Stromal cell of bone marrow (primary cell): ENCODE results near the gene S100A5.

Experiments used
- DNase-seq: peaks from one replicate; pipeline ENCODE4 v3.0.0-alpha.2; 2012; ENCODE audit warnings: low read depth

S100A5 gene

GRCh38 chr1:153547560-153548551, 7.1 kb upstream of the S100A5 start:
- DNase-seq: no peak

DNA sequence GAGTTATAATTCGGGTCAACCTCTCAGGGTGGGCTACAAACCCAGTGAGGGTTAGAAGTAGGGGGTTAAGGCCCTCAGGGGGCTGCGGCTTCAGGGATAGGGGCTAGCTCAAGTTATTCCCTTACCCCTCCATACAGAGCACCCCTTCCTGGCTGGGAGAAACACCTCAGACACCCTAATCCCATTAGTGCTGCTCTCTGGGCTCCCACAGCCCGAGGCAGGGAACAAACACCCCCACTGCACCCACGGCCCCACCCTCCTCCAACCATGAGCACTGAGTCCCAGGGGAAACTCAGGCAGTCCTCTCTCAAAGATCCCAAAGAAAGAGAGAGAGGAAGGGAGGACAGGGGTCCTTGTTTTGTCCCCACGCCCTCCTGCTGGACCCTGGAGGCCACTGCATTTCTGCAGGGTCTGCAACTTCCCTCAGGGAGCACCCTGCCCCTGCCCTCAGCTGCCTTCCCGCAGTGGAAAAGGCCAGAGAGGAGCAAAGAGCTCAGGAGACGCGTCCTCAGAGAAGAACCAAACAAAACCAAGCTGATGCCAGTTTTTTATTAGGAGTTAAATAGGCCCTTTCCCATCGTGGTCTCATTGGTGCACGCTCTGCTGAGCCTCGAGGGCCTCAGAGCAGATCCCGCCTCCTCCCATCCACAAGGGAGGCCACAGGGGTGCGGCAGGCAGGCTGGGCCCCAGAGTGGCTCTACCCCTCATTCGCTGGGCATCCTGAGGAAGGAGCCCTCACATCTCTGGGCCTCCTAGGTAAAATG, 6.2 kb upstream of the S100A5 start:
- DNase-seq: no peak

GRCh38 chr1:153546371-153546770, 5.6 kb upstream of the S100A5 start:
- no peak for DNase-seq

DNA sequence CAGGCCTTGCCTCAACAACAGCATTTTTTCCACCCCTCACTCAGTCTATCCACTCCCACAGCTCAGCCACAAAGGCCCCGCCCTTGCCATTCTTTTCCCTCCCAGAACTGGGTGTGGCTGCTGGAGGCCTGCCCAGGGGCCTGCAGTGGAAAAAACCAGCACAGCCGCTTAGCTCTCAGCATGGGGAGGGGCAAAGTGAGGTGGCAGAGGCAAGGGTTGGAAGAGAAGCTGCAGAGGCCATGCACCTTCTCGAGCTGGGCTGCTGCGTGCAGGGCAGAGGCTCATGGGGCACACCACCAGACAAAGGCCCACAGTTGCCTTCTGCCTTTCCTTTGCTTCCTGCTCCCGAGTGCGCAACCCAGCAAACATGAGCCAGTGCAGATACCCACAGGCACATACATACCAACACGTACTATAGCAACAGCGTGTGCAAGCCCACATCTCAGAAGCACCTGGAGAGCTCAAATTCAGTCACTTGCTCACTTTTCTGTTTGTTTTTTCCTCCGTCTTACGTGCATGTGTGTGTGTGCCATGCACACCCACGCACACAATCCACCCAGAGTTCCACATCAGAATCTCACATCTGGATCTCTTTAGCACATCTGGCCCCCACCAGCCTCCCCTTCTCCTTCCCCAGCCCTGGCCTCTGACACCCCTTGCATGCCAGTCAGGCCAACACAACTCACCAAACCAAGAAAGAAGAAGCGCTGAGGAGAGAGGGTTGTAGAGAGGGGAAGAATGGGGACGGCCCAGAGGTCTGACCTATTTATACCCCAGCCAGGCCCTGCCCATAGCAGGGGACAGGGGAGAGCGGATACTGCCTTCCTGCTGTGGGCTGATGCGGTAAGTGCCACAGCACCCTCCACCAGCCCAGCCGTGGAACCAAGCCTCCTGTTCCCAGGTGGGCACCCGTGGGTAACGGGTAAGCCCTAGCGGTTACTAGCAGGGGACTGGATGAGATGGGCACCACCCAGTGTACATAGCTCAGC, 4.6 kb upstream of the S100A5 start, which contains the start of gene S100A4:
Gene S100A4 (minus strand): TSS at position 740 of the 989 bp plus-strand sequence. CDS start 1,012 bp downstream, outside the sequence.
- peak; percentile 91 for DNase-seq

DNA sequence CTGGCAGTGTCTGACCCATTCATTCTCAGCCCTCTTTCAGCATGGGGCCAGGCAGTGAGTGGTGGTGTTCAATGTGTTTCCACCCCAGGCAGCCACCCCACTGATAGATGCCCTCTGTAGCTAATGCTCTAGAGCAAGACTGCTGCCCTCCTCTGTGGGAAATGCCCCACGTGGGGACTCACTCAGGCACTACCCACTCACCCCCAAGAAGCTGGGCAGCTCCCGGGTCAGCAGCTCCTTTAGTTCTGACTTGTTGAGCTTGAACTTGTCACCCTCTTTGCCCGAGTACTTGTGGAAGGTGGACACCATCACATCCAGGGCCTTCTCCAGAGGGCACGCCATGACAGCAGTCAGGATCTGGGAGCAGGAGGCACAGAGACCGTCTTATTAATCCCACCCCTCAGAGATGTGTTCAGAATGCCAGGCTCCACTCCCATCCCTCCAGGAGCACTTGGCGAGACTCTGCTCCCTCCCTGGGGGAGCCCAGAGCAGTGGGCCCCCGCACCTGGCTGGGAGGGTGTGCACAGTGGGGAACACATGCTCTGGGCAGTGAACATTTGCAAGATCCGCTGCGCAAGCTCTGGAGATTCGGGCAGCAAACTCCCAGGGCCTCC, 3.8 kb upstream of the S100A5 start:
- DNase-seq: no peak

DNA sequence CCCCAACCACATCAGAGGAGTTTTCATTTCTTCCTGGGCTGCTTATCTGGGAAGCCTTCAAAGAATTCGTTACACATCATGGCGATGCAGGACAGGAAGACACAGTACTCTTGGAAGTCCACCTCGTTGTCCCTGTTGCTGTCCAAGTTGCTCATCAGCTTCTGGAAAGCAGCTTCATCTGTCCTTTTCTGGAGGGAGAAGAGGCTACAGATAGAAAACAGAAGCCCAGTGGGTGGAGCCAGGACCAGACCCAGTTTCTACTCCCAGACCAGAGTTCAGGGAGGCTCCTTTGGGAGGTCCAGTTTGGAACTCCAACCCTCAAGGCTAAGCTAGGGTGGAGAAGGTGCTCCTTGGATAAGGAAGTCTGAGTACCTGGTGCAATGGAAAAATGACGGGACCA, 3.0 kb upstream of the S100A5 start:
- no peak for DNase-seq

DNA sequence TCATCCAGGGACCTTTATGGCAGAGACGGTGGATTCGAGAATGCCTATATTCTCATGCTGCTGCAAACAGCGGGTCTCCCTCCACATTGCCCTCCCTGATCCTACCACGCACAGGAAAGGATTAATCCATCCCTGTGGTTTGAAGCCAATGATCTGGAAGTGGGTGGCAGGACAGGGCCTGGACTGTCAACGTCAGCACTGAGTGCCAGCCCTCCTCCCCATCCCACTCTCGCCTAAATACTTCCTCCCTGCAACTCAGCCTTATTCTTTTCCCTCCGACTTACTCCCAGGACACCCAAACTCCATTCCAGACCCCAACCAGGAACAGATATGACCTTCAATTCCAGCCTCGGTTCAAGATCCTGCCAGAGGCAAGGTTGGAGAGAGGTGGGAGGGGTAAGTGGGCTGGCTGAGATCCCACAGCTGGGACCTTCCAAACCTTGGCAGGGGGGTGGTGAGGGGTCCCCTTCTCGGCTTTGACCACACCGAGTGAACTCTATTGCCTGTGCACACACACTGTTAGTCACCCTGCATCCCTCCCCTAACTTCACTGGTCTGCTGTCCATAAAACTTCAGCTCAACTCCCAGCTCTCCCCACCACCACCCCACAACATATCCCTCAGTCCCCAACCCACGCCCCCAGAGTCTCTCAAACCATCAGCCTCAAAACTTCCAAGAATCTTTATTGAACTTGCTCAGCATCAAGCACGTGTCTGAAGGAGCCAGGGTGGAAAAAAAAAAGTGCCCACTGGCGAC, 2.4 kb upstream of the S100A5 start:
- DNase-seq: no peak

DNA sequence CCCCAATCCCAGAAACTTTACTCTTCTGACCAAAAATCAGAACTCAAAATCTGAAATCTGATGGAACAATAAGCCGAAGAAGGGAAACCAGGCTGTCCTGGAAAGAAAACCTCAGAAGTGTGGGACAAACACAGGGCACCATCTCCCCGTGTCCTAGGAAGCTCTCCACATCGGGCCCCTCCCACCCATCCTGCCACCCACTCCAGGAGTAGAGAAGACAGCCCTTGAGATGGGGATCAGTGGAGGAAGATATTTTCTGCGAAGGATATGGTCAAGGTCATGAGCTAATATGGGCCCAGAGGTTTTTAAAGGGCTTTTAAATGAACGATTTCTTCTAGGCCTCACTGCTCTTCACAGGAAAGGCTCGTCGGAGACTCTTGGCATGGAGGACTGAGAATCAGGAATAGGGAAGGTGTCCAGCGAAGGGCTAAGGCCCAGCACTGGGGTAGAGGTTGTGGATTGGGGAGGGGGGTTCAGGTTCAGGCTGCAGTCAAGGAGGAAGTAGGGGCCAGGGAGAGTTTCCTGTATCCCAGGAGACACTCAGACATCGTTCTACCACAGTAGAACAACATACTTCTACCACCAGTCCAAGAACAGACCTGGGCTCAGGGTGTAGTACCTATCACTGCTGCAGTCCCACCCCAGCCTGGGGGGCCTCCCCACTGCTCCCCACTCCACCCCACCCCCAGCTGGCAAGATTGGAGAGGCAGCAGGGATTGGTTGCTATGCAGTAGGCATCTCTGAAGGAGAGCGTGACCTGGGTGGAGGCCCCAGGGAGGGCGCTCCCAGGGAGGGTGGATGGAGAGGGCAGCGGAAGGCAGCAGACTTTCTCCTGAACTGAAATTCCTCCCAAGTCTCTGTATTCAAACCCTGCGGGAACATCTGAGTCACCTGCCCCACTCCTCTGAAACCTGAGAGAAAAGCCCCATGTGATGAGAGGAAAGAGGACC, 1.2 kb upstream of the S100A5 start:
- DNase-seq: no peak

GRCh38 chr1:153539395-153540093, 1.2 kb downstream of the S100A5 start:
- no peak for DNase-seq

DNA sequence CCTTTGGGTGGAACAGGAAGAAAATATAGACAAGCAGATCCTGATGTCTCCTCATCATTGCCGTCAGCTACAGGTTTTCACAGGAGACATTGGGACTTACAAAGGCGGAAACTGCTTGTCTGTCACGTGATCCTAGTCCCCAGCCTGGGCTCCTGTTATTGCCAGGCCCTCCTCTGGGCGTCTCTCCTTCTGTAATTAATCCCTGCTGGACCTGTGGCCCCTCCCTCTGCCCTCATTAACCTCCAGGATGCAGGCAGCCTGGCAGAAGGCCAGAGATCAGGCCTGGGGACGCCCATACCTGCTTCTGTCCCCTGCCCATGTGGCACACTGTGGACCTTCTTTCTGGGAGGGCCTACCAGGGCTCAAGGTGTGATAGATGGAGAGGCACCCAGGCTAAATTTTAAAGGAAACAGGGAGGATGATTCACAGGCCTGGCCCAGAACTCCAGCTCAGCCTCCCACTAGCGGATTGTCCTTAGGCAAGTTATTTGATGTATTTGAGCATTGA, 2.4 kb downstream of the S100A5 start:
- no peak for DNase-seq

- DNase-seq: no peak
These were observed 3.4 kb downstream of the S100A5 start for GRCh38 chr1:153537376-153537730.

DNA sequence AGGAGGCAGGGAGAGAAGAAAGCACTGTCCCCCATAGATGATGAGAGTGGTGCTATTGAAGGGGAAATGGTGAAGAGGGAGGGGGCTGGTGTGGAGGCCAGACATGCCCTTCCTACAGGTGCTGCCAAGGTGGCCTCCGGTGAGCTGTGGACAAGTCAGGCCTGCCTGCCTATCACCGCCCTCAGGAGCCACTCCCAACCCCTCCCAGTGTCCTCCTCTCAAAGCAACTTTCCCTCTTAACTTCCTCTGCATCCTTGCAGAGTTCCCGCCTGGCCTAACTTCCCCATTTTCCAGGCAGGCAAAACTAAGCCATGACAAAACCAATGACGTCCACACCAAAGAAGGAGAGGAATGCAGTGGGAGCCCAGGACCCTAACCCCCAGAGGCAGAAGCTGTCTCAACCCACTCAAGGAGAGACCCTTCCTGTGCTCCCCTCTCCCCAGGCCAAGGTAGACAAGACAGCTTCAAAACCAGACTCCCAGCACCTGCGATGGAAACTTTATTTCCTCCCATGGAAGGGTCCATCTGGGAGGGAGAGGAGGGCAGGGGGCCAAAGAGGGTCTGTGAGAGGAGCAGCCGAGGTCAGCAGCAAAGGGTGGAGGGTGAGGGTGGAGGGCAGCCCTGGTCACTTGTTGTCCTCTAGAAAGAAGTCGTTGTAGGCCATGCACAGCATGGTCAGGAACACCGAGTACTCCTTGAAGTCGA, 3.9 kb downstream of the S100A5 start:
- DNase-seq: no peak

- peak; percentile 89 for DNase-seq
These were observed 4.6 kb downstream of the S100A5 start for GRCh38 chr1:153536012-153536670.

DNA sequence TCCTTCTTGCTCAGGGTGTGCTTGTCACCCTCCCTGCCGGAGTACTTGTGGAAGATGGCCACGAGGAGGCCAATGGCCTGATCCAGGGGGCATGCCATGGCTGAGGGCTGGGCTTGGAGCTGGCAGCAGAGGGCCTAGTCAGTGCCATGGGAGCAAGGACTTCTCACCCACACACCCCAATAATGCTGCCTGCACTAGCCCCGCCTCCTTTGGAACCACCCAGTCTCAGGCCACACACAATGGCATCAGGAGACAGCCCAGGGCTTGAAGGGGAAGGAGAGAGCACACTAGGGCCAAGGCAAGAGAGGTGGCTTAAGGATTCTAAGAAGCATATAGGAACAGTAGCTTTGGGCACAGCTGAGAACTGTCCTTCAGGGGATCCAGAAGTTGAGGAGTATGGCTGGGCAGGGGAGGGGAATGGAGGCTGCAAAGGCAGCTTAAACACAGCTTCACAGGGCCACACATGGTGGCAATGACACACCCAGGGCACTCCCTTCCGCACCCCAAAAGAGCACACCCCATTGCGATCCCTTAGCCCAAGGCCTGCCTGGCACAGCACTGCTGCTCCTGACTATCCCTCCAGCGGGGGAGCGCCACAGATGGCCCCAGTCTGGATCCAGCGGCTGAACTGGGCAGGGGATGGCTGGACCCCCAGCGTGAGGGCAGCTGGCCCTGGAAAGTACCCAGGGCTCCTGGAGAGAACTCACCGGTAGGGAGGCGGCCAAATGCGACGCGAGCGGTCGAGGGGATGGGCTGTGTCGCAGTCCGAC, 5.3 kb downstream of the S100A5 start, which contains the start of gene S100A6:
Gene S100A6 (minus strand): TSS at position 750 of the 770 bp plus-strand sequence. CDS start 652 bp downstream, at position 98.
- no peak for DNase-seq

- DNase-seq: no peak
These were observed 5.9 kb downstream of the S100A5 start for GRCh38 chr1:153534925-153535241.

DNA sequence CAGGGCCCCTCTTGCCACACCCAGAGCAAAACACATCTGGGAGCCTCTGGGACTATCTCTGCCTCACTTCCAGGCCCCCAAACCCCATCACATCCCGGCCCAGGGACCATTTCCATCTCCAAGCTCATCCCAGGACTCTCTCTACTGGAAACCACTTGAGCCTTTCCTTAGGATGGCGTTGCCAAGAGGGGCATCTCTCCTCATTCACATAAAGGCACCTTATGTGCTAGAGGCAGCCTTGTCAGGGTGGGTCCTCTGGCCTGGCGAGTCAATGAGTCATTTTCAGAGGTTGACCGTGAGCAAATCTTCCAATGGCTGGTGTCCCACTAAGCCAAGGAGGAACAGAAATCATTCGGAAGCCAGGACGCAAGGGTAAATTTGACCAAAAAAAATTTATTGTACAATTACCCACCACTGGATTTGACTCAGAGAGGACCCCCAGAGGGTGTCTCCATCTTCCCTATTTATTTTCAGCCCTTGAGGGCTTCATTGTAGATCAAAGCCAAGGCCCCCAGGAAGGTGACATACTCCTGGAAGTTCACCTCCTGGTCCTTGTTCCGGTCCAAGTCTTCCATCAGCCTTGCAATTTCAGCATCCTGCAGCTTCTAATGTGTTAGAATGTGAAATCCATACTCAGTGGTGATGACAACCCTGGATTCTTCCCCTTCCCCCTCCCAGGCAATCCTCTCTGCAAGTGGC, 6.4 kb downstream of the S100A5 start:
- DNase-seq: no peak
